ENCODE results near the gene SPG21.

The SPG21 gene

DNA sequence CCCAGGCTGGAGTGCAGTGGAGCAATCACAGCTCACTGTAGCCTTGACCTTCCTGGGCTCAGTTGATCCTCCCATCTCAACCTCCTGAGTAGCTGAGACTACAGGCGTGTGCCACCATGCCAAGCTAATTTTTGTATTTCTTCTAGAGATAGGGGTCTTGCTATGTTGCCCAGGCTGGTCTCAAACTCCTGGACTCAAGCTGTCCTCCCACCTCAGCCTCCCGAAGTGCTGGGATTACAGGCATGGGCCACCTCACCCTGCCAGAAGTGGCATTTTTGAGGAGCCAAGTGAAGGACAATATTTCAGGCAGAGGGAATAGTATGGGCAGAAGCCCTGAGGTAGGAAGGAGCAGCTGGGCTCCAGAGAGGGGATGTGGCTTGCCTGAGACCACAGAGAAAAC lies 73.3 kb downstream of the SPG21 start:
- TF ChIP-seq, protein P1, sequence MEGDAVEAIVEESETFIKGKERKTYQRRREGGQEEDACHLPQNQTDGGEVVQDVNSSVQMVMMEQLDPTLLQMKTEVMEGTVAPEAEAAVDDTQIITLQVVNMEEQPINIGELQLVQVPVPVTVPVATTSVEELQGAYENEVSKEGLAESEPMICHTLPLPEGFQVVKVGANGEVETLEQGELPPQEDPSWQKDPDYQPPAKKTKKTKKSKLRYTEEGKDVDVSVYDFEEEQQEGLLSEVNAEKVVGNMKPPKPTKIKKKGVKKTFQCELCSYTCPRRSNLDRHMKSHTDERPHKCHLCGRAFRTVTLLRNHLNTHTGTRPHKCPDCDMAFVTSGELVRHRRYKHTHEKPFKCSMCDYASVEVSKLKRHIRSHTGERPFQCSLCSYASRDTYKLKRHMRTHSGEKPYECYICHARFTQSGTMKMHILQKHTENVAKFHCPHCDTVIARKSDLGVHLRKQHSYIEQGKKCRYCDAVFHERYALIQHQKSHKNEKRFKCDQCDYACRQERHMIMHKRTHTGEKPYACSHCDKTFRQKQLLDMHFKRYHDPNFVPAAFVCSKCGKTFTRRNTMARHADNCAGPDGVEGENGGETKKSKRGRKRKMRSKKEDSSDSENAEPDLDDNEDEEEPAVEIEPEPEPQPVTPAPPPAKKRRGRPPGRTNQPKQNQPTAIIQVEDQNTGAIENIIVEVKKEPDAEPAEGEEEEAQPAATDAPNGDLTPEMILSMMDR (IDR thresholded peaks at IDR 0.05; ENCODE audit: low read depth, low read length) = no peak
- in situ Hi-C loops (cut with HindIII; ENCODE audit: low sequenced_read_pairs) = no loop called here
- no peak for DNase-seq (ENCODE audit: low read depth, low spot score)
- no peak overlapping the region for H3K4me3 ChIP-seq (ENCODE audit: low read depth, low read length)

DNA sequence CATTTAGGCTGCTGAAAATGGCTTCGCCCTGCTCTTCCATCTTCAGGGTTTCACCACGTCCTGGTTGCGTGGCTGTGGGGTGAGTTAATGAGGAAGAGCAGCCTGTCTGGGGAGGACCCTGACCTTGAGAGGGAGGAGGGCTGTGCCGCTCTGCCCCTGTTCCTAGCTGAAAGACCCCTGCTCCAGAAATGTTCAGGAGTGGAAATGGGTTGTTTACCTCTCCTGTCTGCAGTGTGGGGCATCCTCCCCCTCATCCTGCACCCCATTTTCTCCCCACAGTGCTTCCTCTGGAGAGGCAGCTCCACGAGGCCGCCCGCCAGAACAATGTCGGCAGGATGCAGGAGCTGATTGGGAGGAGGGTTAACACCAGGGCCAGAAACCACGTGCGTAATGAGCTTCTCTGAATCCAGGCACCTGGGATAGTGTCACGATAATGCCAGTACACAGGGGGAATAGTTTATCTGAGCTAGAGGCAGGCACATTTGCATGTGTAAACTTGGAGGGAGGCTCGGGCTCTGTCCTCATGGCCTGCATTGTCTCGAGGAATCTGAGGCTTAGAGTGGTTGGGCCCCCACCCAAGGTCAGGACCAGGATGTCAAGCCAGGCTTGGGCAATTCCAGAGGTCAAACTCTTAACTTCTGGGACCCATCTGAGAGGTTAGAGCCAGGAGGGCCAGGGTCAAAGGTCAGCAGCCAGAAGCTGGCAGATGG lies 74.0 kb downstream of the SPG21 start:
- TF ChIP-seq, protein P1 (IDR thresholded peaks at IDR 0.05; ENCODE audit: low read depth, low read length) = no peak
- no peak overlapping the region for H3K4me3 ChIP-seq (ENCODE audit: low read depth, low read length)
- no peak for DNase-seq (ENCODE audit: low read depth, low spot score)
- in situ Hi-C loops (cut with HindIII; ENCODE audit: low sequenced_read_pairs) = no loop called here
